OCI-LY7 (cell line): Measurements from ENCODE around the gene LRRIQ4. TPM values are rescaled to one million over a fixed set of nuclear protein-coding genes. Genes with fewer than 3 reads are reported as not detected.
A peak's percentile ranks its signal among the peaks of the same experiment; 100 is the strongest.

Experiments
- BruUV-seq: library from RNA; stranded (reverse); fragments of 400-500 nt; replicated peaks from 2 replicates; lab custom pipeline; 2021; lab: Mats Ljungman, UMichigan
- CTCF ChIA-PET: fragments of 300-600 bp; sonication (Branson Sonifier 250); formaldehyde crosslinking; loops from one replicate; lab custom pipeline; 2022; ENCODE audit warnings: antibody characterized with exemption; ENCODE audit not compliant: unreplicated experiment; lab: Charles Lee
- POLR2A ChIA-PET: fragments of 300-600 bp; sonication (Branson Sonifier 250); formaldehyde crosslinking; loops from one replicate; lab custom pipeline; 2022; ENCODE audit warnings: antibody characterized with exemption; lab: Charles Lee
- DNase-seq: peaks from one replicate; pipeline ENCODE4 v3.0.0-alpha.2; 2015; ENCODE audit warnings: low spot score
- H2AFZ ChIP-seq: fragments of 200-600 bp; sonication (generic), shearing (Covaris generic); 2 replicates; pipeline ENCODE4 v1.6.1; 2014; ENCODE audit warnings: mild to moderate bottlenecking, antibody characterized with exemption, low read length, moderate library complexity
- H3K27ac ChIP-seq: fragments of 200-600 bp; sonication (generic); 2 replicates; pipeline ENCODE4 v1.5.1; 2014; ENCODE audit warnings: mixed run types, low read depth, mild to moderate bottlenecking, moderate library complexity, low read length, inconsistent platforms; ENCODE audit not compliant: poor library complexity, severe bottlenecking
- H3K36me3 ChIP-seq: fragments of 200-600 bp; sonication (generic); 2 replicates; pipeline ENCODE4 v1.6.1; 2014; ENCODE audit warnings: mild to moderate bottlenecking, antibody characterized with exemption, low read length, moderate library complexity, mixed read lengths; ENCODE audit not compliant: insufficient read depth
- H3K4me1 ChIP-seq: fragments of 200-600 bp; sonication (generic); 2 replicates; pipeline ENCODE4 v1.5.1; 2014; ENCODE audit warnings: mild to moderate bottlenecking, low read length; ENCODE audit not compliant: insufficient read depth, poor library complexity, severe bottlenecking
- H3K4me2 ChIP-seq: fragments of 200-600 bp; sonication (generic); 2 replicates; pipeline ENCODE4 v1.6.1; 2014; ENCODE audit warnings: mild to moderate bottlenecking, low read length
- H3K4me3 ChIP-seq: fragments of 200-600 bp; sonication (generic); 2 replicates; pipeline ENCODE4 v1.5.1; 2014; ENCODE audit warnings: mild to moderate bottlenecking, low read depth, low read length; ENCODE audit not compliant: poor library complexity, severe bottlenecking
- H3K79me2 ChIP-seq: fragments of 200-600 bp; sonication (generic); 2 replicates; pipeline ENCODE4 v1.6.1; 2016; ENCODE audit warnings: low read depth, mild to moderate bottlenecking, low read length, moderate library complexity, mixed read lengths; ENCODE audit not compliant: insufficient read depth
- H3K9me2 ChIP-seq: fragments of 200-600 bp; sonication (generic); 2 replicates; pipeline ENCODE4 v1.6.1; 2016; ENCODE audit warnings: mild to moderate bottlenecking, low read length, mixed read lengths; ENCODE audit not compliant: insufficient read depth
- H3K9me3 ChIP-seq: fragments of 200-600 bp; sonication (generic); 2 replicates; pipeline ENCODE4 v1.6.1; 2014; ENCODE audit warnings: mild to moderate bottlenecking, mixed run types, low read length, mixed read lengths
- H4K20me1 ChIP-seq: fragments of 200-600 bp; sonication (generic); 2 replicates; pipeline ENCODE4 v1.6.1; 2014; ENCODE audit warnings: mild to moderate bottlenecking, antibody characterized with exemption, low read length, moderate library complexity, mixed read lengths; ENCODE audit not compliant: insufficient read depth
- CTCF ChIP-seq: fragments of 200-600 bp; sonication (generic); conservative IDR thresholded peaks from 2 replicates; pipeline ENCODE4 v1.5.1; 2014; ENCODE audit warnings: mild to moderate bottlenecking, antibody characterized with exemption, low read length, moderate library complexity, mixed read lengths
- EZH2phosphoT487 ChIP-seq: fragments of 200-600 bp; sonication (generic); IDR thresholded peaks from 2 replicates; pipeline ENCODE4 v1.6.1; 2018; ENCODE audit warnings: low read depth, borderline replicate concordance, mild to moderate bottlenecking, mixed run types, antibody characterized with exemption, low read length, moderate library complexity, mixed read lengths
- intact Hi-C: fragments of 100-400 bp; cut with micrococcal nuclease; formaldehyde crosslinking; loops from one replicate; pipeline ENCODE4 v1.10.0; 2022; ENCODE audit not compliant: unreplicated experiment
- total RNA-seq, 2 experiments: library from RNA; depleted of rRNA in 1 of 2; stranded (reverse); fragments of >200 nt in 1 of 2; shearing (Covaris generic) in 1 of 2; gene quantifications; 2 replicates each; pipeline ENCODE4 v1.2.3, GENCODE V29; 2014 to 2022

The LRRIQ4 gene
- total RNA-seq, 2 experiments from 2014 or later, result 0.17 to 0.47 TPM

GRCh38 chr3:169815590-169816150 is 3.0 kb downstream of the LRRIQ4 start:
- no TSS peak for BruUV-seq
- intact Hi-C loops, result no loop called here

GRCh38 chr3:169818316-169818715 is 5.6 kb downstream of the LRRIQ4 start:
- Histone ChIP-seq H3K4me3 (no peak overlapping the region), H3K4me1 (peaks cover 8% of the 10 kb centered on the region), H3K27ac (no peak overlapping the region), H4K20me1 (no peaks in the 10 kb centered on the region), H3K9me3 (peaks cover 21% of the 10 kb centered on the region; the same call in 1 of the 2 replicates), H3K4me2 (no peak overlapping the region), H3K36me3 (no peaks in the 10 kb centered on the region; the same call in 1 of the 2 replicates), H3K9me2 (no peaks in the 10 kb centered on the region), H3K79me2 (no peaks in the 10 kb centered on the region), H2AFZ (no peak overlapping the region)
- ChIA-PET POLR2A (interaction anchor here (0.7 to 1.7 kb wide), 3 partner anchors 25 to 197 kb away, joined by 3 to 5 read pairs (median 3); no protein-coding TSS in a partner anchor), CTCF (no interaction called here)
- DNase-seq, result no peak
- no peak for TF ChIP-seq EZH2phosphoT487
- no peak for TF ChIP-seq CTCF
- intact Hi-C loops, result no loop called here
- no TSS peak for BruUV-seq

More at GRCh38 chr3:169815590-169816150, 3.0 kb downstream of the LRRIQ4 start:
- peak; percentile 11 for DNase-seq
- Histone ChIP-seq H3K9me3 (peaks cover 21% of the 10 kb centered on the region; the same call in 1 of the 2 replicates), H3K36me3 (no peaks in the 10 kb centered on the region; the same call in 1 of the 2 replicates), H3K79me2 (no peaks in the 10 kb centered on the region), H3K4me3 (no peak overlapping the region), H3K4me1 (peaks cover 31% of the 10 kb centered on the region), H3K27ac (no peak overlapping the region), H4K20me1 (no peaks in the 10 kb centered on the region), H2AFZ (no peak overlapping the region), H3K4me2 (no peak overlapping the region), H3K9me2 (no peaks in the 10 kb centered on the region)
- TF ChIP-seq EZH2phosphoT487, result no peak
- no peak for TF ChIP-seq CTCF
- ChIA-PET POLR2A (interaction anchor here (0.6 to 2.1 kb wide), 2 partner anchors 16 to 25 kb away, joined by 3 to 6 read pairs; no protein-coding TSS in a partner anchor), CTCF (interaction anchor here (0.8 kb wide), 1 partner anchor 25 kb away, joined by 3 read pairs; no protein-coding TSS in a partner anchor)

GRCh38 chr3:169822091-169822490 is 9.4 kb downstream of the LRRIQ4 start:
- TF ChIP-seq CTCF (no peak), EZH2phosphoT487 (no peak)
- Histone ChIP-seq H3K4me2 (no peak overlapping the region), H3K27ac (no peak overlapping the region), H3K4me1 (no peaks in the 10 kb centered on the region), H3K79me2 (no peaks in the 10 kb centered on the region), H3K36me3 (no peaks in the 10 kb centered on the region), H2AFZ (no peak overlapping the region), H4K20me1 (no peaks in the 10 kb centered on the region), H3K9me3 (0 out of 2 replicates have a peak, but pooled peaks cover 4% of the 10 kb centered on the region), H3K4me3 (no peak overlapping the region), H3K9me2 (no peaks in the 10 kb centered on the region)
- ChIA-PET CTCF (no interaction called here), POLR2A (interaction anchor here (0.8 to 1.4 kb wide), 2 partner anchors 10 to 15 kb away, joined by 3 to 4 read pairs; no protein-coding TSS in a partner anchor)
- DNase-seq, result no peak
- intact Hi-C loops, result no loop called here
- no TSS peak for BruUV-seq
